Ascending aorta (tissue), 2 donors: Measurements from ENCODE around the gene COL18A1. TPM values are rescaled to one million over a fixed set of nuclear protein-coding genes. Genes with fewer than 3 reads are reported as not detected.

ENCODE experiments used
- DNase-seq, 2 donors: peaks; one replicate each; pipeline ENCODE4 v3.0.0-alpha.2; 2019; ENCODE audit warnings: low spot score in 2 of 2
- H3K27ac ChIP-seq, 2 donors: fragments of 200-600 bp; sonication (generic); one replicate each; pipeline ENCODE4 v1.5.1; 2016 to 2017; ENCODE audit warnings: mild to moderate bottlenecking in 1 of 2
- H3K27me3 ChIP-seq: fragments of 200-600 bp; sonication (generic); one replicate; pipeline ENCODE4 v1.5.1; 2017
- H3K36me3 ChIP-seq, 2 donors: fragments of 200-600 bp; sonication (generic); one replicate each; pipeline ENCODE4 v1.5.1; 2016
- H3K4me1 ChIP-seq, 2 donors: fragments of 200-600 bp; sonication (generic); one replicate each; pipeline ENCODE4 v1.5.1; 2016 to 2017; ENCODE audit warnings: mild to moderate bottlenecking in 1 of 2
- H3K4me3 ChIP-seq, 2 donors: fragments of 200-600 bp; sonication (generic); one replicate each; pipeline ENCODE4 v1.5.1; 2016 to 2017; ENCODE audit warnings: mild to moderate bottlenecking in 1 of 2
- H3K9me3 ChIP-seq, 2 donors: fragments of 200-600 bp; sonication (generic); one replicate each; pipeline ENCODE4 v1.5.1; 2016
- CTCF ChIP-seq, 3 experiments: fragments of 200-600 bp in 2 of 3; fragments of 450-650 bp in 1 of 3; sonication (generic) in 2 of 3; IDR thresholded peaks; one replicate each; pipeline ENCODE4 v1.5.1; 2016 to 2019; ENCODE audit warnings: antibody characterized with exemption in 3 of 3, mild to moderate bottlenecking in 1 of 3, moderate library complexity in 1 of 3
- intact Hi-C: fragments of 100-400 bp; cut with DNase I; formaldehyde crosslinking; loops from one replicate; pipeline ENCODE4 v1.15.1; 2023
- total RNA-seq: library from RNA; depleted of rRNA; stranded (reverse); fragments of >200 nt; gene quantifications from one replicate; pipeline ENCODE4 v1.1.0, GENCODE V29; 2016

Gene COL18A1
- total RNA-seq, 1 donor from 2014 or later: 699 TPM

- H3K36me3 ChIP-seq: no peaks in the 10 kb centered on the region
- DNase-seq: peak in 1 of 2 donors; percentile 12
Observed at GRCh38 chr21:45522381-45522780, 117.4 kb downstream of the COL18A1 start.

GRCh38 chr21:45522986-45523385, 118.0 kb downstream of the COL18A1 start:
- intact Hi-C loops: no loop called here
- no peak for TF ChIP-seq CTCF (IDR thresholded peaks at IDR 0.05)
- no peaks in the 10 kb centered on the region for H3K27me3 ChIP-seq
- no peaks in the 10 kb centered on the region for H3K4me1 ChIP-seq
- peak in 1 of 2 donors; percentile 39 for DNase-seq
- no peaks in the 10 kb centered on the region for H3K36me3 ChIP-seq
- H3K4me3 ChIP-seq: no peak overlapping the region
- no peak overlapping the region for H3K27ac ChIP-seq
- H3K9me3 ChIP-seq: peaks cover 21 to 36% of the 10 kb centered on the region in 2 donors

More at GRCh38 chr21:45522381-45522780, 117.4 kb downstream of the COL18A1 start:
- no peak for TF ChIP-seq CTCF (IDR thresholded peaks at IDR 0.05)
- Histone ChIP-seq H3K9me3 (peaks cover 24 to 36% of the 10 kb centered on the region in 2 donors), H3K4me3 (no peak overlapping the region), H3K4me1 (no peaks in the 10 kb centered on the region), H3K27me3 (no peaks in the 10 kb centered on the region), H3K27ac (no peak overlapping the region)
- intact Hi-C loops: no loop called here

- H3K36me3 ChIP-seq: no peaks in the 10 kb centered on the region
- DNase-seq: peak; percentile 6 to 44
- intact Hi-C loops: no loop called here
- H3K27me3 ChIP-seq: no peaks in the 10 kb centered on the region
- H3K4me3 ChIP-seq: no peak overlapping the region
- no peaks in the 10 kb centered on the region for H3K4me1 ChIP-seq
- no peak overlapping the region for H3K27ac ChIP-seq
- no peak for TF ChIP-seq CTCF (IDR thresholded peaks at IDR 0.05)
- H3K9me3 ChIP-seq: peaks cover 19 to 31% of the 10 kb centered on the region in 2 donors
Observed at GRCh38 chr21:45523411-45524101, 118.6 kb downstream of the COL18A1 start.

GRCh38 chr21:45524756-45525152, 119.8 kb downstream of the COL18A1 start:
- Histone ChIP-seq H3K27me3 (no peaks in the 10 kb centered on the region), H3K9me3 (peaks cover 13 to 20% of the 10 kb centered on the region in 2 donors), H3K27ac (no peak overlapping the region), H3K4me3 (no peak overlapping the region), H3K36me3 (no peaks in the 10 kb centered on the region), H3K4me1 (no peaks in the 10 kb centered on the region)
- no peak for TF ChIP-seq CTCF (IDR thresholded peaks at IDR 0.05)
- intact Hi-C loops: no loop called here
- peak in 1 of 2 donors; percentile 40 for DNase-seq

- H3K27ac ChIP-seq: no peak overlapping the region
- H3K9me3 ChIP-seq: peaks cover 10 to 14% of the 10 kb centered on the region in 2 donors
- no peaks in the 10 kb centered on the region for H3K27me3 ChIP-seq
- no peak for TF ChIP-seq CTCF (IDR thresholded peaks at IDR 0.05)
- H3K4me3 ChIP-seq: no peak overlapping the region
- intact Hi-C loops: no loop called here
- DNase-seq: peak; percentile 5 to 61
- H3K36me3 ChIP-seq: no peaks in the 10 kb centered on the region
- H3K4me1 ChIP-seq: no peaks in the 10 kb centered on the region
Observed at GRCh38 chr21:45525153-45525909, 120.4 kb downstream of the COL18A1 start.
